AG09319 (cell line): ENCODE results near the gene ADGRB2.

Source experiments
- DNase-seq: peaks from one replicate; pipeline ENCODE4 v3.0.0-alpha.2; 2010; ENCODE audit warnings: low read depth; ENCODE audit errors: extremely low read depth
- TF ChIP-seq, protein P1 (sequence below): IDR thresholded peaks from 2 replicates; pipeline ENCODE4 v1.5.1; 2011; ENCODE audit warnings: low read depth, mild to moderate bottlenecking, inconsistent platforms, low read length, moderate library complexity

ADGRB2 gene

DNA sequence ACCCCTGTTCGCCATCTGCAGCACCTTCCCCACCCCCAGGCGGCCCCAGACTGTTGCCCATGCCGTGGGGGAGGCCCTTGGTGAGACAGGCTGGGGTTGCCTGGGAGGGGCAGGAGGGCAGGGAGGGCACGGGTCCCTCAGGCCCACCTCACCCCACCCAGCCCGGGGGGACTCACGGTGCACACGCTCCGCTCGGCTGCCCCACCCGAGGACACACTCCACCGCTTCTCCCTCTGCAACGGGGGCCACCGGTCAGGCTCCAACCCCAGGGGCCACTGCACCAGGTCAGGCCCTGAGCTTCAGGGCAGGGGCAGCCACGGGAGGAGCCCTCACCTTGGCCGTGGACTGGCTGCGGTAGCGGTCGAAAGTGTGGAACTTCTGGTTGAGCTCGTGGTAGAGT is 36.3 kb downstream of the ADGRB2 start:
- DNase-seq: no peak

DNA sequence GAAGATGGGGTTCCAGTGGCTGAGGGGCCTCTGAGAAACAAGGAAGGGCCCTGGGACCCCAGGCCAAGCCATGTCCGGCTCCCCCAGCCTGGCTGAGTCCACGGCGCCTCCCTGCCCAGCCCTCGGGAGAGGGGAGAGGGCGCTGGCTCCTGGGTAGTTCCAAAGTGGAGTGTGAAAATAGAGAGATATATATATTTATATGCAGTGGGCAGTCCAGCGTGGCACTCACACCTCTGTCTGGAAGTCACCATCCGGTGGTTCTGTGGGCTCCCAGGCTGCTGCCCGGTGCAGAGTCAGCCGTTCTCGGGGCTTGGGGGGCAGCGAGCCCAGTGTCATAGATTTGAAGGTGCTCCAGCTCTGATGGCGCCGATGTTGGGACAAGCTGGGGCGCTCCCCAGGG is 36.9 kb downstream of the ADGRB2 start:
- TF ChIP-seq, protein P1, sequence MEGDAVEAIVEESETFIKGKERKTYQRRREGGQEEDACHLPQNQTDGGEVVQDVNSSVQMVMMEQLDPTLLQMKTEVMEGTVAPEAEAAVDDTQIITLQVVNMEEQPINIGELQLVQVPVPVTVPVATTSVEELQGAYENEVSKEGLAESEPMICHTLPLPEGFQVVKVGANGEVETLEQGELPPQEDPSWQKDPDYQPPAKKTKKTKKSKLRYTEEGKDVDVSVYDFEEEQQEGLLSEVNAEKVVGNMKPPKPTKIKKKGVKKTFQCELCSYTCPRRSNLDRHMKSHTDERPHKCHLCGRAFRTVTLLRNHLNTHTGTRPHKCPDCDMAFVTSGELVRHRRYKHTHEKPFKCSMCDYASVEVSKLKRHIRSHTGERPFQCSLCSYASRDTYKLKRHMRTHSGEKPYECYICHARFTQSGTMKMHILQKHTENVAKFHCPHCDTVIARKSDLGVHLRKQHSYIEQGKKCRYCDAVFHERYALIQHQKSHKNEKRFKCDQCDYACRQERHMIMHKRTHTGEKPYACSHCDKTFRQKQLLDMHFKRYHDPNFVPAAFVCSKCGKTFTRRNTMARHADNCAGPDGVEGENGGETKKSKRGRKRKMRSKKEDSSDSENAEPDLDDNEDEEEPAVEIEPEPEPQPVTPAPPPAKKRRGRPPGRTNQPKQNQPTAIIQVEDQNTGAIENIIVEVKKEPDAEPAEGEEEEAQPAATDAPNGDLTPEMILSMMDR: no peak
- DNase-seq: no peak

More for the DNA sequence above, 36.3 kb downstream of the ADGRB2 start:
- TF ChIP-seq, protein P1: no peak

DNA sequence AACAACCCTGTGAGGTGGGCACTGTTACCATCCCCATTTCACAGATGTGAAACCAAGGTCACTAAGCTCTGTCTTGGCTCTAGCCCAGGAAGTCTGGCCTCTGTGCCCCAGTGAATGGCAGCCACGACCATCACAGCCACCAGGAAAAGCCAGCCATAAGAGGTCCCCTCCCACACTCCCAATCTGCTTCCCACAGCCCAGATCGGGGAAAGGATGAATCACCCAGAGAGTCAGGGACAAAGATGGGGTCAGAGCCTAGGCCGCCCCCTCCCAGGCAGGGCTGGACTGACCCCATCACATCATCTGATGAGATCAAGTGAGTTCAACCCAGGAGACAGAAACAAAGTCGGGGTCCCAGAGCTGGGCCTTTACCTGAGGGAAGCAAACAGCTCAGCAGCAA is 37.4 kb downstream of the ADGRB2 start:
- TF ChIP-seq, protein P1: no peak
- DNase-seq: no peak

DNA sequence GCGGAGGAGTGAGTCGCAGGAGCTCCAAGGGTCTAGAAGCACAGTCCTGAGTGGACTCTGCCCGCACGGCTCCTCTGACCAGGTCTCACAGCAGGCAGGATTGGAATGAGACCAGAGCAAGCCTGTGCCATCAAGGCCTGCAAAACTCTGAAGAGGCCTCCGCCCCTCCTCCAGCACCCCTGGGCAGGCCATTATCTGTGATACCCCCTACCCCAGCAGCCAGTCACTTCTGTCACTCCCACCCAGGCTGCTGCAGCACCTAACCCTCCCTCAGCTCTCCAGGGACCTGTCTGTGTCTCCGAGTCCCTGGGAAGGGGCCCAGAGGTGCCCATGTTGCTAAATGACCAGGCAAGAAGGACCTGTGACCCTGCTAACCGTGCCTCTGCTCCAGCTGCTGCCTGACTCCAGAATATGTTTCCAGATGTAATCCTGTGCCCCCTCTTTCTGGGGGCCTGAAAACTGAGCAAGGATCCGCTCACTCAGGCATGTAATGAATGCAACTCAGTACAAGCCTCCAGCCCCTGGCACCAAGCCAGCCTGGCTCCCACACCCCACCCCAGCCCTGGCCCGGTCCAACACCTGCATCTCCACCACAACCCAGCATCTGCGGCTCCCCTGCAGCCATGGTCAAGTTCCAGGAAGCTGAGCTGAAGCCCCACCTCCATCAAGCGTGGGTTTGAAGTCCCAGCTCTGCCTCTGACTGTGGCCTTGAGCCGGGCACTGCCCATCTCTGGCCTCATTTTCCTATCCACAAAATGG is 38.2 kb downstream of the ADGRB2 start:
- DNase-seq: no peak
- TF ChIP-seq, protein P1: no peak

DNA sequence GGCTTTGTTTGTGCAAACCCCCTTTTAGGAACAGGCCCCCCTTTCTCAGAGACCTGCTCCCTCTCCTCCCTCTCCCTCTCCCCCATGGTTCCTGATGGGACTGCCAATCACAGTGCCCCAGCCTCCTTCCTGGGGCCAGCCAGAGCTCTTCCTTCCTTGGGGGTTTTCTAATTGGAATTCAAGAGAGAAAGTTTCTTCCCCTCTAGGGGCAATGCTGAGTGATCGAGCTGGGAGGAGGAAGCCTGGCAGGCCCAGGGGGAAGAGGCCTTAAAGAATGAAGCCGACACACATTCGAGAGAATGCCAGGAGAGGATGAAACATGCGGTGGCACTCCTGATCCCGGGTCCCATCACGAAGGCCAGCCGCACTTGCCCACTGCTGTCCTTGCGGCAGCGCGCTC is 39.0 kb downstream of the ADGRB2 start:
- no peak for DNase-seq
- TF ChIP-seq, protein P1: no peak

DNA sequence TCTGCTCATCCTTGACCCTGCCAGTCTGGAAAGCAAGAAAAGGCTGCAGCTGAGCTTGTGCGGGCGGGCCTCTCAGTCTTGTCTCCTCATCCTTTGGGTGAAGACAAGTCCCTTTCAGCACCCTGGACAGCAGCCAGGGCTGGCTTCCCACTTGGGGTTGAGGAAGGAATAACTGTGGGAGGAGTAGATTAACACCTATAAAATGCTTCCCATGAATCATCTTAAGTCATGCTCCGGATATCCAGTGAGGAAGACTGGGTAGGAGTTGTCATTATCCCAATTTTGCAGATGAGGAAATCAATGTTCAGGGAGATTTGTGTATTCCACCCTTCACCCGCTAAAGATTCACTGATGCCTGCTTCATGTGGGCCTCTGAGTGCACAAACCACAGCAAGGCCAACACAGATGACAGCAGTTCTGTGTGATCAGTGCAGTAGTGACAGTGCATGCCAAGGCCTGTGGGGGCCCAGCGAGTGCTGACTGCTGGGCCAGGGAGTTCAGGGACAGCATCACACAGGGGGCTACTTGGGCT is 40.2 kb downstream of the ADGRB2 start:
- TF ChIP-seq, protein P1: no peak
- no peak for DNase-seq

DNA sequence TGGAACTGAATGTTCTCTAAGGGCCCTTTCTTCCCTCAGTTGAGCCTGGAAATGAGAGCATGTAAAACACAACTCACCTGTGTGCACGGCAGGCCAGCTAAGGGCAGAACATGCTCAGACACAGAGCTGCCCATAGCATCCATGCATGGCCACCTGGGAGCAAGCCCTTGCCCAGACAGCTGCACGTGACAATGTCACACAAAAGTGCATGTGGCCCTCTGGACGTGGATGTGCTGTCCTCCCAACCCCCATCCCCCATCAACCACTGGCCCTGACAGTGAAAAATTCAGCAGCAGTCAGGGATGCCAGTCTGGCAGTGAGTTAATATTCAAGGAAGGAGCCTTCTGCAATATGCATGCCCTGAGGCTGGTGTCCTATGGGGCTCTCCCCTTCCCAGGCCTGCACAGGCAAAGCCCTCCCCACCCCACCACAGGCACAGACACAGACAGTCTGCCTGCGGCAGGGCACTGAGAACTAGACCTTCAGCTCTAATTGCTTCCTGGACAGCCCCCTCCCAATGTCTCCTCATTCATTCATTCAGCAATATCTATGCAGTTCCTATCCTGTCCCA is 45.7 kb downstream of the ADGRB2 start:
- no peak for DNase-seq
- TF ChIP-seq, protein P1: no peak
